Measurements from ENCODE around the gene KARS1.

Gene KARS1

DNA sequence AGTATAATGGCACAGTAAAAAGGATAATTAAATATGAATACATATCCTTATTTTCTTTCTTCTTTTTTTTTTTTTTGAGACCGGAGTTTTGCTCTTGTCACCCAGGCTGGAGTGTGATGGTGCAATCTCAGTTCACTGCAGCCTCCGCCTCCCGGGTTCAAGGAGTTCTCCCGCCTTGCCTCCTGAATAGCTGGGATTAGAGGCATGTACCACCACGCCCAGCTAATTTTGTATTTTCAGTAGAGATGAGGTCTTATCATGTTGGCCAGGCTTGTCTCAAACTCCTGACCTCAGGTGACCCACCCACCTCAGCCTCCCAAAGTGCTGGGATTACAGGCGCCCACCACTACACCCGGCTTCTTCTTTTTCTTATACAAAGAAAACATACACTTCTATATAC lies 69.3 kb downstream of the KARS1 start:
- Histone ChIP-seq H3K27ac (ENCODE audit: low read depth, low read length) (no peak overlapping the region), H3K9me3 (ENCODE audit: low read length) (no peaks in the 10 kb centered on the region), H3K27me3 (ENCODE audit: control insufficient read depth in 1 of 2, insufficient read depth in 2 of 2, low read length in 2 of 2) (no peaks in the 10 kb centered on the region), H3K4me3 (ENCODE audit: low read depth in 1 of 2, low read length in 2 of 2) (no peak overlapping the region), H3K36me3 (ENCODE audit: insufficient read depth, low read length) (peaks cover 53% of the 10 kb centered on the region), H3K9ac (ENCODE audit: low read length) (no peak overlapping the region), H3K4me1 (ENCODE audit: insufficient read depth, low read length) (peaks cover 8% of the 10 kb centered on the region)

Data from muscle layer of colon (tissue), 2 donors.